ENCODE data around the gene NUDT6.

The NUDT6 gene

GRCh38 chr4:122899682-122900081 is 22.7 kb downstream of the NUDT6 start:
- H3K36me3 ChIP-seq, result no peaks in the 10 kb centered on the region
- H3K9me3 ChIP-seq, result no peaks in the 10 kb centered on the region
- H3K27me3 ChIP-seq, result no peaks in the 10 kb centered on the region
- no peaks in the 10 kb centered on the region for H3K4me1 ChIP-seq (ENCODE audit: control insufficient read depth in 1 of 2, insufficient read depth in 1 of 2, low read depth in 1 of 2, low read length in 1 of 2)
- no peak overlapping the region for H3K4me3 ChIP-seq (ENCODE audit: low read depth in 1 of 2, low read length in 1 of 2)
- no peak overlapping the region for H3K27ac ChIP-seq
- TF ChIP-seq CTCF (IDR thresholded peaks at IDR 0.05), result no peak

GRCh38 chr4:122898370-122899150 is 23.8 kb downstream of the NUDT6 start:
- TF ChIP-seq CTCF (IDR thresholded peaks at IDR 0.05), result no peak
- H3K4me3 ChIP-seq (ENCODE audit: low read depth in 1 of 2, low read length in 1 of 2), result no peak overlapping the region
- H3K27ac ChIP-seq, result no peak overlapping the region
- H3K36me3 ChIP-seq, result no peaks in the 10 kb centered on the region
- H3K9me3 ChIP-seq, result no peaks in the 10 kb centered on the region
- H3K27me3 ChIP-seq, result no peaks in the 10 kb centered on the region
- H3K4me1 ChIP-seq (ENCODE audit: control insufficient read depth in 1 of 2, insufficient read depth in 1 of 2, low read depth in 1 of 2, low read length in 1 of 2), result no peaks in the 10 kb centered on the region

GRCh38 chr4:122896270-122896669 is 26.1 kb downstream of the NUDT6 start:
- Histone ChIP-seq H3K27me3 (no peaks in the 10 kb centered on the region), H3K9me3 (no peaks in the 10 kb centered on the region), H3K4me3 (ENCODE audit: low read depth in 1 of 2, low read length in 1 of 2) (no peak overlapping the region), H3K36me3 (no peaks in the 10 kb centered on the region), H3K4me1 (ENCODE audit: control insufficient read depth in 1 of 2, insufficient read depth in 1 of 2, low read depth in 1 of 2, low read length in 1 of 2) (no peaks in the 10 kb centered on the region), H3K27ac (no peak overlapping the region)
- TF ChIP-seq CTCF (IDR thresholded peaks at IDR 0.05), result no peak

- no peaks in the 10 kb centered on the region for H3K27me3 ChIP-seq
- H3K9me3 ChIP-seq, result no peaks in the 10 kb centered on the region
- no peak overlapping the region for H3K27ac ChIP-seq
- H3K36me3 ChIP-seq, result no peaks in the 10 kb centered on the region
- H3K4me3 ChIP-seq (ENCODE audit: low read depth in 1 of 2, low read length in 1 of 2), result no peak overlapping the region
- H3K4me1 ChIP-seq (ENCODE audit: control insufficient read depth in 1 of 2, insufficient read depth in 1 of 2, low read depth in 1 of 2, low read length in 1 of 2), result no peaks in the 10 kb centered on the region
- TF ChIP-seq CTCF (IDR thresholded peaks at IDR 0.05), result no peak
Measured at GRCh38 chr4:122895336-122895995, 26.9 kb downstream of the NUDT6 start.

GRCh38 chr4:122894827-122895226 is 27.6 kb downstream of the NUDT6 start:
- Histone ChIP-seq H3K4me1 (ENCODE audit: control insufficient read depth in 1 of 2, insufficient read depth in 1 of 2, low read depth in 1 of 2, low read length in 1 of 2) (no peaks in the 10 kb centered on the region), H3K27me3 (no peaks in the 10 kb centered on the region)

More at GRCh38 chr4:122894827-122895226, 27.6 kb downstream of the NUDT6 start:
- Histone ChIP-seq H3K36me3 (no peaks in the 10 kb centered on the region), H3K27ac (no peak overlapping the region), H3K4me3 (ENCODE audit: low read depth in 1 of 2, low read length in 1 of 2) (no peak overlapping the region), H3K9me3 (no peaks in the 10 kb centered on the region)
- no peak for TF ChIP-seq CTCF (IDR thresholded peaks at IDR 0.05)

Data from neutrophil (primary cell).